WTC11 (cell line): ENCODE measurements around the gene NRG3. TPM values are rescaled to one million over a fixed set of nuclear protein-coding genes. Genes with fewer than 3 reads are reported as not detected.

ENCODE experiments used
- ATAC-seq: fragments of 200-7000 bp; cut with Tn5 transposase; 2 replicates; pipeline ENCODE4 v1.10.0; 2021; ENCODE audit warnings: mild to moderate bottlenecking, moderate library complexity
- CTCF ChIA-PET: fragments of 300-600 bp; sonication (Branson Sonifier 250); formaldehyde crosslinking; loops from one replicate; lab custom pipeline; 2021; ENCODE audit warnings: antibody characterized with exemption; lab: Charles Lee
- POLR2A ChIA-PET: fragments of 350-600 bp; sonication (Branson Sonifier 250); formaldehyde crosslinking; loops from one replicate; lab custom pipeline; 2021; ENCODE audit warnings: antibody characterized with exemption; lab: Charles Lee
- DNase-seq: peaks from one replicate; pipeline ENCODE4 v3.0.0; 2021; ENCODE audit warnings: low spot score
- H3K27ac Mint-ChIP-seq: 2 replicates; pipeline ENCODE4 v1.8.0; 2021; ENCODE audit warnings: mixed read lengths
- H3K27me3 Mint-ChIP-seq: 2 replicates; pipeline ENCODE4 v1.8.0; 2021; ENCODE audit warnings: low read depth, mild to moderate bottlenecking, moderate library complexity, mixed read lengths
- H3K36me3 Mint-ChIP-seq: 2 replicates; pipeline ENCODE4 v1.8.0; 2021; ENCODE audit warnings: mixed read lengths
- H3K4me1 Mint-ChIP-seq: 2 replicates; pipeline ENCODE4 v1.8.0; 2022; ENCODE audit warnings: mixed read lengths
- H3K4me3 Mint-ChIP-seq: 2 replicates; pipeline ENCODE4 v1.8.0; 2021; ENCODE audit warnings: mild to moderate bottlenecking, moderate library complexity, mixed read lengths
- H3K9me3 Mint-ChIP-seq: 2 replicates; pipeline ENCODE4 v1.8.0; 2021; ENCODE audit warnings: mixed read lengths
- CREB1 ChIP-seq: sonication (generic); formaldehyde crosslinking; IDR thresholded peaks from 2 replicates; pipeline ENCODE4 v1.8.0; 2023; ENCODE audit warnings: mild to moderate bottlenecking, missing genetic modification reagents
- CREM ChIP-seq: sonication (generic); formaldehyde crosslinking; IDR thresholded peaks from 2 replicates; pipeline ENCODE4 v1.8.1; 2022; ENCODE audit warnings: mild to moderate bottlenecking, missing genetic modification reagents, moderate library complexity
- ELF4 ChIP-seq: sonication (generic); formaldehyde crosslinking; IDR thresholded peaks from 2 replicates; pipeline ENCODE4 v1.8.1; 2022; ENCODE audit warnings: low read depth, mild to moderate bottlenecking, moderate library complexity, missing genetic modification reagents
- FOXJ3 ChIP-seq: sonication (generic); formaldehyde crosslinking; IDR thresholded peaks from 2 replicates; pipeline ENCODE4 v1.9.0; 2021; ENCODE audit warnings: missing genetic modification reagents, mild to moderate bottlenecking, borderline replicate concordance
- FOXK1 ChIP-seq: sonication (generic); formaldehyde crosslinking; IDR thresholded peaks from 2 replicates; pipeline ENCODE4 v1.8.0; 2022; ENCODE audit warnings: mild to moderate bottlenecking, moderate library complexity, missing genetic modification reagents
- GABPB1 ChIP-seq: sonication (generic); formaldehyde crosslinking; IDR thresholded peaks from 2 replicates; pipeline ENCODE4 v1.8.1; 2023; ENCODE audit warnings: mild to moderate bottlenecking, missing genetic modification reagents
- HMGA2 ChIP-seq: fragments of 250-450 bp; sonication (Bioruptor Pico); IDR thresholded peaks from 2 replicates; pipeline ENCODE4 v1.4.0; 2021; ENCODE audit warnings: mild to moderate bottlenecking, moderate library complexity
- PRRX2 ChIP-seq: fragments of 250-450 bp; sonication (Bioruptor Pico); IDR thresholded peaks from 2 replicates; pipeline ENCODE4 v1.8.0; 2021; ENCODE audit warnings: mild to moderate bottlenecking
- RORB ChIP-seq: fragments of 250-450 bp; sonication (Bioruptor Pico); IDR thresholded peaks from 2 replicates; pipeline ENCODE4 v1.9.0; 2021; ENCODE audit warnings: mild to moderate bottlenecking
- SMAD3 ChIP-seq: sonication (generic); formaldehyde crosslinking; IDR thresholded peaks from 2 replicates; pipeline ENCODE4 v1.8.0; 2022; ENCODE audit warnings: missing genetic modification reagents, mild to moderate bottlenecking, borderline replicate concordance
- SMAD4 ChIP-seq: sonication (generic); formaldehyde crosslinking; IDR thresholded peaks from 2 replicates; pipeline ENCODE4 v1.8.0; 2022; ENCODE audit warnings: mild to moderate bottlenecking, missing genetic modification reagents
- TP53 ChIP-seq: sonication (generic); formaldehyde crosslinking; IDR thresholded peaks from 2 replicates; pipeline ENCODE4 v1.8.1; 2023; ENCODE audit warnings: mild to moderate bottlenecking, missing genetic modification reagents
- ZNF396 ChIP-seq: fragments of 250-450 bp; sonication (Bioruptor Pico); IDR thresholded peaks from 2 replicates; pipeline ENCODE4 v1.8.0; 2021; ENCODE audit warnings: mild to moderate bottlenecking, moderate library complexity, borderline replicate concordance
- total RNA-seq: library from RNA; stranded (reverse); gene quantifications from 3 replicates; pipeline ENCODE4 v1.2.3, GENCODE V29; 2021
- TF ChIP-seq, protein P1 (sequence below): sonication (generic); formaldehyde crosslinking; IDR thresholded peaks from 2 replicates; pipeline ENCODE4 v1.8.1; 2022; ENCODE audit warnings: mild to moderate bottlenecking, moderate library complexity, missing genetic modification reagents
- TF ChIP-seq, protein P2 (sequence below): sonication (generic); formaldehyde crosslinking; IDR thresholded peaks from 2 replicates; pipeline ENCODE4 v1.8.0; 2022; ENCODE audit warnings: mild to moderate bottlenecking, missing genetic modification reagents
- TF ChIP-seq, protein P3 (sequence below): fragments of 250-450 bp; sonication (Bioruptor Pico); IDR thresholded peaks from 2 replicates; pipeline ENCODE4 v2.1.2; 2022; ENCODE audit warnings: mild to moderate bottlenecking, moderate library complexity
- TF ChIP-seq, protein P4 (sequence below): sonication (generic); formaldehyde crosslinking; IDR thresholded peaks from 2 replicates; pipeline ENCODE4 v1.8.0; 2023; ENCODE audit warnings: missing genetic modification reagents, mild to moderate bottlenecking, borderline replicate concordance
- TF ChIP-seq, protein P5 (sequence below): sonication (generic); formaldehyde crosslinking; IDR thresholded peaks from 2 replicates; pipeline ENCODE4 v1.8.0; 2023; ENCODE audit warnings: mild to moderate bottlenecking, missing genetic modification reagents
- TF ChIP-seq, protein P6 (sequence below): sonication (generic); formaldehyde crosslinking; IDR thresholded peaks from 2 replicates; pipeline ENCODE4 v1.8.1; 2023; ENCODE audit warnings: mild to moderate bottlenecking, missing genetic modification reagents

The NRG3 gene
- total RNA-seq, 1 experiment from 2014 or later, result 7.0 TPM

DNA sequence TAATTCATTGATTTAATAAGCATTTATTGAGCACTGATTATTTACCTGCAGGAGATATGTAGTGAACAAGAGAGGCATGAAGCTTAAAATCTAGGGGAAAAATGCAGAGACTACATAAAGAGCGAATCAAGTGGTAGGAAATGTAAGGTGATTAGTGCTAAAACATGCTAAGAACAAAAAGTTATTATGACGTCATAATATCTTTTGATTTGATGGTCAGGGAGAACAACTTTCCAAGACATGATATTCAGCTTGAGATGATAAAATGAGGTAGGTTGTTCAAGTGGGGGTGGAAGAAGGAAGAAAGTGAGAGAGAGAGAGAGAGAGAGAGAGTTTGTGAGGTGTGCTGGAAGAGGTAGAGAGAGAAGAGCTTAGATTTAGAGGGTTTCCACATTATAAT, 317.7 kb downstream of the NRG3 start:
- CTCF ChIA-PET, result no interaction called here
- H3K9me3 Mint-ChIP-seq, result no peaks in the 10 kb centered on the region

DNA sequence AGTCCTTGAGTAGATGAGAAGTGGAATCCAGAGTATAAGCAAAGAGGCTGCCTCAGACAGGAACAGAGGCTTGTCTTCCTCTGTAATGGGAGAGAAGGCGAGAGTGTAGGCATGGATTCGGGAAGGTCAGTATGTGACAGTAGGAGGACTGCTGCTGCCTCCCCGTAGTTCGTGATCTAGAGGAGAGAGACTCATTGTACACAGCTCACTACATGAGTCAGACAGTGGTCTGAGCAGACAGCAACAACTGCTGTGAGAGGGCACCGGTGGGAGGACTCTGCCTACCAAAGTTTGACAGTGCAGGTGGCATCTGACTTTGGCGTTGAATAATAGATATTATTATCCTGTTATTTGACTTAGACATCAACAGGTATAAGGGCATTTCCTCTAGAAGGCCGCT, 319.4 kb downstream of the NRG3 start:
- DNase-seq (no peak), ATAC-seq (no peak)
- Mint-ChIP-seq H3K4me1 (peaks cover 7% of the 10 kb centered on the region), H3K27ac (no peak overlapping the region), H3K36me3 (no peaks in the 10 kb centered on the region), H3K9me3 (no peaks in the 10 kb centered on the region), H3K4me3 (no peak overlapping the region), H3K27me3 (no peaks in the 10 kb centered on the region)
- CTCF ChIA-PET, result no interaction called here
- TF ChIP-seq GABPB1 (CRISPR knock-in tag) (no peak), CREM (no peak), FOXK1 (CRISPR knock-in tag) (no peak), SMAD4 (CRISPR knock-in tag) (no peak), TP53 (CRISPR knock-in tag) (no peak)
- TF ChIP-seq, protein P1, sequence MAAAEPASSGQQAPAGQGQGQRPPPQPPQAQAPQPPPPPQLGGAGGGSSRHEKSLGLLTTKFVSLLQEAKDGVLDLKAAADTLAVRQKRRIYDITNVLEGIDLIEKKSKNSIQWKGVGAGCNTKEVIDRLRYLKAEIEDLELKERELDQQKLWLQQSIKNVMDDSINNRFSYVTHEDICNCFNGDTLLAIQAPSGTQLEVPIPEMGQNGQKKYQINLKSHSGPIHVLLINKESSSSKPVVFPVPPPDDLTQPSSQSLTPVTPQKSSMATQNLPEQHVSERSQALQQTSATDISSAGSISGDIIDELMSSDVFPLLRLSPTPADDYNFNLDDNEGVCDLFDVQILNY, result no peak
- TF ChIP-seq, protein P2, sequence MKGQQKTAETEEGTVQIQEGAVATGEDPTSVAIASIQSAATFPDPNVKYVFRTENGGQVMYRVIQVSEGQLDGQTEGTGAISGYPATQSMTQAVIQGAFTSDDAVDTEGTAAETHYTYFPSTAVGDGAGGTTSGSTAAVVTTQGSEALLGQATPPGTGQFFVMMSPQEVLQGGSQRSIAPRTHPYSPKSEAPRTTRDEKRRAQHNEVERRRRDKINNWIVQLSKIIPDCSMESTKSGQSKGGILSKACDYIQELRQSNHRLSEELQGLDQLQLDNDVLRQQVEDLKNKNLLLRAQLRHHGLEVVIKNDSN (CRISPR knock-in tag), result no peak
- TF ChIP-seq, protein P3, sequence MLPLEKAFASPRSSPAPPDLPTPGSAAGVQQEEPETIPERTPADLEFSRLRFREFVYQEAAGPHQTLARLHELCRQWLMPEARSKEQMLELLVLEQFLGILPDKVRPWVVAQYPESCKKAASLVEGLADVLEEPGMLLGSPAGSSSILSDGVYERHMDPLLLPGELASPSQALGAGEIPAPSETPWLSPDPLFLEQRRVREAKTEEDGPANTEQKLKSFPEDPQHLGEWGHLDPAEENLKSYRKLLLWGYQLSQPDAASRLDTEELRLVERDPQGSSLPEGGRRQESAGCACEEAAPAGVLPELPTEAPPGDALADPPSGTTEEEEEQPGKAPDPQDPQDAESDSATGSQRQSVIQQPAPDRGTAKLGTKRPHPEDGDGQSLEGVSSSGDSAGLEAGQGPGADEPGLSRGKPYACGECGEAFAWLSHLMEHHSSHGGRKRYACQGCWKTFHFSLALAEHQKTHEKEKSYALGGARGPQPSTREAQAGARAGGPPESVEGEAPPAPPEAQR (CRISPR knock-in tag), result no peak
- POLR2A ChIA-PET, result no interaction called here

More for the DNA sequence above, 317.7 kb downstream of the NRG3 start:
- H3K27ac Mint-ChIP-seq, result no peak overlapping the region
- no peak overlapping the region for H3K4me3 Mint-ChIP-seq
- H3K4me1 Mint-ChIP-seq, result peaks cover 7% of the 10 kb centered on the region
- DNase-seq, result no peak
- H3K36me3 Mint-ChIP-seq, result no peaks in the 10 kb centered on the region
- POLR2A ChIA-PET, result no interaction called here
- no peaks in the 10 kb centered on the region for H3K27me3 Mint-ChIP-seq
- TF ChIP-seq, protein P4, sequence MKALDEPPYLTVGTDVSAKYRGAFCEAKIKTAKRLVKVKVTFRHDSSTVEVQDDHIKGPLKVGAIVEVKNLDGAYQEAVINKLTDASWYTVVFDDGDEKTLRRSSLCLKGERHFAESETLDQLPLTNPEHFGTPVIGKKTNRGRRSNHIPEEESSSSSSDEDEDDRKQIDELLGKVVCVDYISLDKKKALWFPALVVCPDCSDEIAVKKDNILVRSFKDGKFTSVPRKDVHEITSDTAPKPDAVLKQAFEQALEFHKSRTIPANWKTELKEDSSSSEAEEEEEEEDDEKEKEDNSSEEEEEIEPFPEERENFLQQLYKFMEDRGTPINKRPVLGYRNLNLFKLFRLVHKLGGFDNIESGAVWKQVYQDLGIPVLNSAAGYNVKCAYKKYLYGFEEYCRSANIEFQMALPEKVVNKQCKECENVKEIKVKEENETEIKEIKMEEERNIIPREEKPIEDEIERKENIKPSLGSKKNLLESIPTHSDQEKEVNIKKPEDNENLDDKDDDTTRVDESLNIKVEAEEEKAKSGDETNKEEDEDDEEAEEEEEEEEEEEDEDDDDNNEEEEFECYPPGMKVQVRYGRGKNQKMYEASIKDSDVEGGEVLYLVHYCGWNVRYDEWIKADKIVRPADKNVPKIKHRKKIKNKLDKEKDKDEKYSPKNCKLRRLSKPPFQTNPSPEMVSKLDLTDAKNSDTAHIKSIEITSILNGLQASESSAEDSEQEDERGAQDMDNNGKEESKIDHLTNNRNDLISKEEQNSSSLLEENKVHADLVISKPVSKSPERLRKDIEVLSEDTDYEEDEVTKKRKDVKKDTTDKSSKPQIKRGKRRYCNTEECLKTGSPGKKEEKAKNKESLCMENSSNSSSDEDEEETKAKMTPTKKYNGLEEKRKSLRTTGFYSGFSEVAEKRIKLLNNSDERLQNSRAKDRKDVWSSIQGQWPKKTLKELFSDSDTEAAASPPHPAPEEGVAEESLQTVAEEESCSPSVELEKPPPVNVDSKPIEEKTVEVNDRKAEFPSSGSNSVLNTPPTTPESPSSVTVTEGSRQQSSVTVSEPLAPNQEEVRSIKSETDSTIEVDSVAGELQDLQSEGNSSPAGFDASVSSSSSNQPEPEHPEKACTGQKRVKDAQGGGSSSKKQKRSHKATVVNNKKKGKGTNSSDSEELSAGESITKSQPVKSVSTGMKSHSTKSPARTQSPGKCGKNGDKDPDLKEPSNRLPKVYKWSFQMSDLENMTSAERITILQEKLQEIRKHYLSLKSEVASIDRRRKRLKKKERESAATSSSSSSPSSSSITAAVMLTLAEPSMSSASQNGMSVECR (CRISPR knock-in tag), result no peak
- TF ChIP-seq SMAD3 (no peak), RORB (no peak), ZNF396 (no peak), ELF4 (CRISPR knock-in tag) (no peak), HMGA2 (no peak), CREB1 (no peak), PRRX2 (CRISPR knock-in tag) (no peak), FOXJ3 (no peak)
- TF ChIP-seq, protein P1, result no peak
- TF ChIP-seq, protein P5, sequence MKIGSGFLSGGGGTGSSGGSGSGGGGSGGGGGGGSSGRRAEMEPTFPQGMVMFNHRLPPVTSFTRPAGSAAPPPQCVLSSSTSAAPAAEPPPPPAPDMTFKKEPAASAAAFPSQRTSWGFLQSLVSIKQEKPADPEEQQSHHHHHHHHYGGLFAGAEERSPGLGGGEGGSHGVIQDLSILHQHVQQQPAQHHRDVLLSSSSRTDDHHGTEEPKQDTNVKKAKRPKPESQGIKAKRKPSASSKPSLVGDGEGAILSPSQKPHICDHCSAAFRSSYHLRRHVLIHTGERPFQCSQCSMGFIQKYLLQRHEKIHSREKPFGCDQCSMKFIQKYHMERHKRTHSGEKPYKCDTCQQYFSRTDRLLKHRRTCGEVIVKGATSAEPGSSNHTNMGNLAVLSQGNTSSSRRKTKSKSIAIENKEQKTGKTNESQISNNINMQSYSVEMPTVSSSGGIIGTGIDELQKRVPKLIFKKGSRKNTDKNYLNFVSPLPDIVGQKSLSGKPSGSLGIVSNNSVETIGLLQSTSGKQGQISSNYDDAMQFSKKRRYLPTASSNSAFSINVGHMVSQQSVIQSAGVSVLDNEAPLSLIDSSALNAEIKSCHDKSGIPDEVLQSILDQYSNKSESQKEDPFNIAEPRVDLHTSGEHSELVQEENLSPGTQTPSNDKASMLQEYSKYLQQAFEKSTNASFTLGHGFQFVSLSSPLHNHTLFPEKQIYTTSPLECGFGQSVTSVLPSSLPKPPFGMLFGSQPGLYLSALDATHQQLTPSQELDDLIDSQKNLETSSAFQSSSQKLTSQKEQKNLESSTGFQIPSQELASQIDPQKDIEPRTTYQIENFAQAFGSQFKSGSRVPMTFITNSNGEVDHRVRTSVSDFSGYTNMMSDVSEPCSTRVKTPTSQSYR (CRISPR knock-in tag), result no peak
- TF ChIP-seq, protein P6, sequence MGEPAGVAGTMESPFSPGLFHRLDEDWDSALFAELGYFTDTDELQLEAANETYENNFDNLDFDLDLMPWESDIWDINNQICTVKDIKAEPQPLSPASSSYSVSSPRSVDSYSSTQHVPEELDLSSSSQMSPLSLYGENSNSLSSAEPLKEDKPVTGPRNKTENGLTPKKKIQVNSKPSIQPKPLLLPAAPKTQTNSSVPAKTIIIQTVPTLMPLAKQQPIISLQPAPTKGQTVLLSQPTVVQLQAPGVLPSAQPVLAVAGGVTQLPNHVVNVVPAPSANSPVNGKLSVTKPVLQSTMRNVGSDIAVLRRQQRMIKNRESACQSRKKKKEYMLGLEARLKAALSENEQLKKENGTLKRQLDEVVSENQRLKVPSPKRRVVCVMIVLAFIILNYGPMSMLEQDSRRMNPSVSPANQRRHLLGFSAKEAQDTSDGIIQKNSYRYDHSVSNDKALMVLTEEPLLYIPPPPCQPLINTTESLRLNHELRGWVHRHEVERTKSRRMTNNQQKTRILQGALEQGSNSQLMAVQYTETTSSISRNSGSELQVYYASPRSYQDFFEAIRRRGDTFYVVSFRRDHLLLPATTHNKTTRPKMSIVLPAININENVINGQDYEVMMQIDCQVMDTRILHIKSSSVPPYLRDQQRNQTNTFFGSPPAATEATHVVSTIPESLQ (CRISPR knock-in tag), result no peak
- TF ChIP-seq, all 79 proteins: peak for 0
- no peak for ATAC-seq
